C4-2B (cell line): ENCODE data around the gene KPNA3.
"Not testable (repeated sequence)": the region's sequence is repeated elsewhere in the genome, so short reads cannot be mapped to it uniquely, and the experiment has no call there.

ENCODE experiments used
- H3K27ac ChIP-seq: fragments of 450-650 bp; 2 replicates; pipeline ENCODE4 v1.5.1; 2017
- CTCF ChIP-seq: fragments of 450-650 bp; conservative IDR thresholded peaks from 2 replicates; pipeline ENCODE4 v1.5.1; 2017; ENCODE audit warnings: mild to moderate bottlenecking
- ZFX ChIP-seq: fragments of 450-650 bp; IDR thresholded peaks from 2 replicates; pipeline ENCODE4 v1.6.1; 2017

Gene KPNA3

GRCh38 chr13:49820591-49821215 lies 28.2 kb upstream of the KPNA3 start:
- no peak overlapping the region for H3K27ac ChIP-seq
- TF ChIP-seq ZFX (no peak), CTCF (no peak)

- not testable (repeated sequence) for H3K27ac ChIP-seq
These were observed 23.6 kb upstream of the KPNA3 start for GRCh38 chr13:49816047-49816446.

GRCh38 chr13:49814551-49815270 lies 22.2 kb upstream of the KPNA3 start:
- TF ChIP-seq ZFX (no peak), CTCF (no peak)

DNA sequence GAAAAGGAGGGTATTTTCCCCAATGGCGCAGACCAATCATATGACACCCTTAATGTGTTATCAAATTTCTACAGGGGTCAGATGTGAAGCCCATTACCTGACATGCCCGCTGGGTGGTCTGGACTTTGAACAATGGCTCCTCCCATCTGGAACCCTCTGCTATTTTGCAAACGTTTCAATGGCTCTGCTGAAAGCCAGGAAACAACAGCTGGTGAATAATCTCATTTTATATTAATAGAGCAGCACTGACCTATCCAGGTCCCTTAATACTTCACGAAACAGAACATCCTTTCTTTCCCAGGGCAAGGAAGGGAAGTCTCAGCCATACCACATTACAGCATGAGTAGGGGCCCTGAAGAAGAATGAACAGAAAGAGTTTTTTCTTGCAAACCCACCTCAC lies 20.3 kb upstream of the KPNA3 start:
- TF ChIP-seq CTCF (no peak), ZFX (no peak)
- no peak overlapping the region for H3K27ac ChIP-seq

More at GRCh38 chr13:49814551-49815270, 22.2 kb upstream of the KPNA3 start:
- no peak overlapping the region for H3K27ac ChIP-seq

- TF ChIP-seq ZFX (no peak), CTCF (no peak)
- H3K27ac ChIP-seq, result no peak overlapping the region
These were observed 19.0 kb upstream of the KPNA3 start for GRCh38 chr13:49811527-49811908.

GRCh38 chr13:49810567-49811526 lies 18.4 kb upstream of the KPNA3 start:
- no peak for TF ChIP-seq ZFX
- no peak for TF ChIP-seq CTCF
- no peak overlapping the region for H3K27ac ChIP-seq

DNA sequence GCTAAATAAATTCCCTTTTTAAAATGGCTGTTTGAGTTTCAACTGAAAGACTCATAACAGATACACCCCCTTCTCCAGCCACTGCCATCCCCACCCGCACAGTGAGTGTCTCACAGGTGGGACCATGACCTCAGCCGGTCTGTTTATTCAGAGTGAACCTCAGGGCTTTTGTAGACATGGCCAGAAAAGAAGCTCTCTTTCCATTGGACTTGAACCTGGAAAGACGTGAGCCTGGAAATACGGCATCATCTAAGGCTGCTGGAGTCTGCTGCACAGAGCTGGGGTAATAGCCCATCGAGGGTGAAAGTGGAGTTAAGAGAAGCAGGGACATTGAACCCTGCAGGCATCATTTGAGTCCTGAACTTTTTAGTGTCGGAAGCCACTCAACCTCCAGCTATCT lies 15.2 kb upstream of the KPNA3 start:
- H3K27ac ChIP-seq, result no peak overlapping the region
- no peak for TF ChIP-seq ZFX

- no peak overlapping the region for H3K27ac ChIP-seq
- TF ChIP-seq ZFX (no peak), CTCF (no peak)
These were observed 13.6 kb upstream of the KPNA3 start for GRCh38 chr13:49806126-49806536.

- not testable (repeated sequence) for H3K27ac ChIP-seq
These were observed 10.6 kb upstream of the KPNA3 start for GRCh38 chr13:49803047-49803446.
